Fibroblast of lung (primary cell): ENCODE data around the gene DHCR24.

ENCODE experiments used
- EZH2 ChIP-seq: IDR thresholded peaks from 2 replicates; pipeline ENCODE4 v1.5.1; 2012; ENCODE audit warnings: low read length, control low read depth, mild to moderate bottlenecking; ENCODE audit errors: missing control alignments
- TF ChIP-seq, protein P1 (sequence below), 2 donors: IDR thresholded peaks in 1 of 2; conservative IDR thresholded peaks in 1 of 2; 1 replicate in 1 of 2; 2 replicates in 1 of 2; pipeline ENCODE4 v1.5.1; 2011 to 2012; ENCODE audit warnings: low read length in 2 of 2, control low read depth in 1 of 2, inconsistent platforms in 1 of 2, low read depth in 1 of 2, mild to moderate bottlenecking in 1 of 2

DNA sequence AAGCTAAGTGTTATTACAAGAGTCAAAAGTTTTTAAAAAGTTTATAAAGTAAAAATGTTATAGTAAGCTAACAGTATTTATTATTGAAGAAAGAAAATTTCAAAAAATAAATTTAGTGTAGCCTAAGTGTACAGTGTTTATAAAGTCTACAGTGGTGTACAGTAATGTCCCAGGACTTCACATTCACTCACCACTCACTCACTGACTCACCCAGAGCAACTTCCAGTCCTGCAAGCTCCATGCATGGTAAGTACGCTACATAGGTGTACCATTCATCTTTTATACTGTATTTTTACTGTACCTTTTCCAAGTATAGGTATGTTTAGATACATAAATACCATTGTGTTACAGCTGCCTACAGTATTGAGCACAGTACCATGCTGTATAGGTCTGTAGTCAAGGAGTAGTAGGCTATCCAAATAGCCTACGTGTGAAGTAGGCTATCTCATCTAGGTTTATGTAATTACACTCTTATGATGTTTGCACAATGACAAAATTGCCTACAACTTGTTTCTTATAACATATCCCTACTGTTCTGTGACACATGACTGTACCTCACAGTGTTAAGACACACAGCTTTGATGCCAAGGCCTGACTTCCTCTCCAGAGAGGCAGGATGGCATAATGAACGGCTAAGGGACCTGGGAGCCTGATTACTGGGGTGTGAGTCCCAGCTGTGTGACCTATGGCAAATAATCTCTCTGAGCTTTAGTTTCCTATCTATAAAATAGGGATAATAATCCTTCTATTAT is 12.7 kb downstream of the DHCR24 start:
- TF ChIP-seq, protein P1, sequence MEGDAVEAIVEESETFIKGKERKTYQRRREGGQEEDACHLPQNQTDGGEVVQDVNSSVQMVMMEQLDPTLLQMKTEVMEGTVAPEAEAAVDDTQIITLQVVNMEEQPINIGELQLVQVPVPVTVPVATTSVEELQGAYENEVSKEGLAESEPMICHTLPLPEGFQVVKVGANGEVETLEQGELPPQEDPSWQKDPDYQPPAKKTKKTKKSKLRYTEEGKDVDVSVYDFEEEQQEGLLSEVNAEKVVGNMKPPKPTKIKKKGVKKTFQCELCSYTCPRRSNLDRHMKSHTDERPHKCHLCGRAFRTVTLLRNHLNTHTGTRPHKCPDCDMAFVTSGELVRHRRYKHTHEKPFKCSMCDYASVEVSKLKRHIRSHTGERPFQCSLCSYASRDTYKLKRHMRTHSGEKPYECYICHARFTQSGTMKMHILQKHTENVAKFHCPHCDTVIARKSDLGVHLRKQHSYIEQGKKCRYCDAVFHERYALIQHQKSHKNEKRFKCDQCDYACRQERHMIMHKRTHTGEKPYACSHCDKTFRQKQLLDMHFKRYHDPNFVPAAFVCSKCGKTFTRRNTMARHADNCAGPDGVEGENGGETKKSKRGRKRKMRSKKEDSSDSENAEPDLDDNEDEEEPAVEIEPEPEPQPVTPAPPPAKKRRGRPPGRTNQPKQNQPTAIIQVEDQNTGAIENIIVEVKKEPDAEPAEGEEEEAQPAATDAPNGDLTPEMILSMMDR (conservative IDR thresholded peaks at IDR 0.05 in 1 of 2, IDR thresholded peaks at IDR 0.05 in 1 of 2; ENCODE audit: low read depth in 1 of 2, low read length in 2 of 2) = no peak
- TF ChIP-seq EZH2 = no peak
